Activated T-cell treated with anti-CD3 and anti-CD28 coated beads for 1 hour (primary cell): ENCODE results near the gene SLC39A13.

Experiments used
- DNase-seq: peaks from one replicate; pipeline ENCODE4 v3.0.0-alpha.2; 2020; ENCODE audit warnings: low read depth

The SLC39A13 gene

DNA sequence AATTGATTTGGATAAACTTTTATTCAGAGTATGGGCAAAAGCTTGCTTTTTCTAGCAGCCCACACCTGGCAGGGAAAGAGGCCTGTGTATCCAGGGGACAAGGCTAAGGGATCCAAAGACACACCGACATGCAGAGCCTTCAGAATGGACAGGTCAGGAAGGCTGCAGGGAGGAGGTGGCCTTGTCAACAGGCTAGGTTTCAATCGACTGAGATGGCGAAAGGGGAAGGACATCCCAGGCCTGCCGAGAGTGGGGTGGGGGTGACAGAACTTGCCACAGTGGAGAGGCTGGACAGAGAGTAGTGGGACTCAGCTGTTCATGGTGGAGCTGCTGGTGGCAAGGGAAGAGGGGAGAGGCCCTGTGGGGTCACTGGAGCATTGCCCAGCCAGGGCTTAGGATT, 5.3 kb upstream of the SLC39A13 start:
- no peak for DNase-seq

DNA sequence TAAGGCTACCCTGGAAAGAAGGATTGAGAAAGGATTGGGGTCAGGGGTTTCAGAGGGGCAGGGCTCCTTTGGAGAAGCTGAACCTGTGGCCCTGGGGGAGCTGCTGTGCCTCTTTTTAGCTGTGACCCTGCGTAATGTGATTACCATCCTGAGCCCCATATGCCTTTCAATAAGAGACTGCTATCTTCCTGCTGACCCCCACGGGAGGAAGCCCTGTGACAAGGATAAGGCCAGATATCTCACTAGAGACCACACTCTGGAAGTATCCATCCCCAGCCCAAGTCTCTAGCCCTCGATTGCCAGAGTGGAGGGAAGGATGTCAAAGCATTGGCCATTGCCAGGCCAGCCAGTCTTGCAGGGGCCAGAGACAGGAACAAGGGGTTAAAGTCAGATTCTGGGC, 4.8 kb upstream of the SLC39A13 start:
- no peak for DNase-seq

DNA sequence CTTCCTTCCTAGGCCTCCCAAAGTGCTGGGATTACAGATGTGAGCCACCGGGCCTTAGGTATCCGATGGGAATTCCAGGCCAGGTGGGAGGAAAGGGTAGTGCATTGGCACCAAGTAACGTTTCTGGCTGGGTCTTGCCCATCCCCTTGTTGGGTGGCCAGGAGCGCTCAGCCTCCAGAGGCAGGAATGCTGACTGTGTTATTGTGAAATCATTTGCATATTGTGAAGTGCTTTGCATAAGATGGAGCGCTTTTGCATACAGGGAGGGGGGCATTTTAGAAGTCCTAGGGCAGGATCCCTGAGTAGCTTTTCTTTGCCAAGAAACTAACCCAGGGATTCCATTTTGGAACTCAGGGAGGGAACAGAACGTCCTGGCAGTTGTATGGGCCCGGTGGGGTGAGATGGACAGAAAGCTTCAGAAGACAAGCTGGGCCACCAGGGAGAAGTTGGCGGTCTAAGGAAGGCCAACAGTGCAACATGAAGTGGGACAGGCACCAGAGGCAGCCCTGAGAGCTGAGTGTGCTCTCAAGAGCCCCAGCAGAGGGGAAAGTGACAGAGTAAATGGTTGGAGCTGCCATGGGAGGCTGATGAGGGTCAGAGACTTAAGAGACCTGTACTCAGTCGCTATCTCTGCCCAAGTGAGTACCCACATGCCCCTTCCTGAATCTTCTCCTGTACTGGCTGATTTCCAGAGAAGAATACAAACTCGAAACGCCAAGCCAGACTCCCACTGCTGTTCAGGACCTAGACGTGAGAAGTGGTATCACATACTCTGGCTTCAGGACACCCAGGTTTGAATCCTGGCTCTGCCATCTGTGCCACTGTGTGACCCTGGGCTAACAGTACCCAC, 1.3 kb upstream of the SLC39A13 start:
- DNase-seq: no peak

DNA sequence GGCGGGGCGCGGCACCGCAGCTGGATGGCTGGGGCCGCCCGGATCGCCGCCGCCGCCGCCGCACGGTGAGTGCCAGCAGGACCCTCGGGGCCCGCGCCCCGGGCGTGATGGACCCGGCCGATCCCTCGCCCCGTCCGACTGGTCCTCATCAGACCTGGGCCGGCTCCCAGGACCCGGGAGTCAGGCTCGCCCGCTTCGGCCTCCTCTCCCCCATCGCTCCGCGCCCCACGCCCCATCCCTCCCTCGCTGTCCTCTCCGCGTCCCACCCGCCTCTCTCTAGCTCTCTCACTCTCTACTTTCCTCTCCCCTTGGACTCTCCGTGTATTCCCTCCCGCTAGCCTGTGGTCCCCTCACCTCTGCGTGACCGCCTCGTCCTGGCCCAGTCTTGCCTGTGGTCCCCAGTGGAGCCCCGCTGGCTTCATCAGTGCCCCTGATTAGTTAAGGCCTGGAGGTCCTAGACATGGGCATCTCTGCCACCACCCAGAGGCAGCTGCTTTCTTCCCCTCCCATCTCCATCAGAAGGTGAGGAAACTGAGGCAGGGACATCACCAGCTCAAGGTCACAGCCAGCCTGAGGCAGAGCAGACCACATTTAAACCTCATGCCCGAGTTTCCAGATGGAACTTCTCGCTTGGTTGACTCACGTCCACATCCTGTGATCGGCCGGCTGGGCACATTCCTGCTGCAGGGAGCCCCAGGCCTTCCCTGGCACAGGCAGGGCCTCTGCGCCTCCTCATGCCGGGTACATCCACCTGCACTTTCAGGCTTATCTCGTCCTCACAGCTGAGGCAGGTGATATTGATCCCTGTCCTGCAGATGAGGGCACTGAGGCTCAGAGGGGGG, 429 bp downstream of the SLC39A13 start:
- DNase-seq: no peak

DNA sequence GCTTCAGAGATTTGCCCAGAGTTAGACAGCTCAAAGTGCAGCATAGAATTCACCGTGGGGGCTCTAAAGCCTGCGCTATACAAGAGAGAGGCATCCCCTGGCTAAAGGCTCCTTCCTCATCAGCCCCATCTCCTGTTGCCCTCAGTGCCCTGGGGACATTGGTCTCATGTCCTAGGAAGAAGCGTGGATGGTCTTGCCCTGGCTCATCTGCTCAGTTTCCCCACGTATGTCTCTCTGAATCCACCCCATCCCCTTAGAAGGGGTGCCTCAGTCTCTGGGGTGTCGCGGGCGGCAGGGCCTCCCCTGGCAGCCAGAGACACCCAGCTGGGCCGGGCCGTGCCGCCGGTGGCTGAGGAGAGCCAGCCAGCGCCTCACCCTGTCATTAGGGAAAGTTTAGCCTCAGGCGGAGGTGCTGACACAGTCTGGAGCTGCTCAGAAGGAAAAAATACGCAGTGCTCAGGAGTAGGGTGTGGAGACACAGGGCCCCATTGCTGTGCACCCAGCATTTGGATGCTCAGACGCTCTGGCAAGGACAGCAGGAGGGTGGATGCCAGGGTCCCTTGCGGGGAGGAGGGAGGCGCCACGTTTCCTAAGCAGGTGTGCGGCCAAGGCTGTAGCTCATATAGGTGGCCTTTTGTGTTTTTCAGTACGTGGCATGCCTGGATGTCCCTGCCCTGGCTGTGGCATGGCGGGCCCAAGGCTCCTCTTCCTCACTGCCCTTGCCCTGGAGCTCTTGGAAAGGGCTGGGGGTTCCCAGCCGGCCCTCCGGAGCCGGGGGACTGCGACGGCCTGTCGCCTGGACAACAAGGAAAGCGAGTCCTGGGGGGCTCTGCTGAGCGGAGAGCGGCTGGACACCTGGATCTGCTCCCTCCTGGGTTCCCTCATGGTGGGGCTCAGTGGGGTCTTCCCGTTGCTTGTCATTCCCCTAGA, 1.3 kb downstream of the SLC39A13 start:
- no peak for DNase-seq

DNA sequence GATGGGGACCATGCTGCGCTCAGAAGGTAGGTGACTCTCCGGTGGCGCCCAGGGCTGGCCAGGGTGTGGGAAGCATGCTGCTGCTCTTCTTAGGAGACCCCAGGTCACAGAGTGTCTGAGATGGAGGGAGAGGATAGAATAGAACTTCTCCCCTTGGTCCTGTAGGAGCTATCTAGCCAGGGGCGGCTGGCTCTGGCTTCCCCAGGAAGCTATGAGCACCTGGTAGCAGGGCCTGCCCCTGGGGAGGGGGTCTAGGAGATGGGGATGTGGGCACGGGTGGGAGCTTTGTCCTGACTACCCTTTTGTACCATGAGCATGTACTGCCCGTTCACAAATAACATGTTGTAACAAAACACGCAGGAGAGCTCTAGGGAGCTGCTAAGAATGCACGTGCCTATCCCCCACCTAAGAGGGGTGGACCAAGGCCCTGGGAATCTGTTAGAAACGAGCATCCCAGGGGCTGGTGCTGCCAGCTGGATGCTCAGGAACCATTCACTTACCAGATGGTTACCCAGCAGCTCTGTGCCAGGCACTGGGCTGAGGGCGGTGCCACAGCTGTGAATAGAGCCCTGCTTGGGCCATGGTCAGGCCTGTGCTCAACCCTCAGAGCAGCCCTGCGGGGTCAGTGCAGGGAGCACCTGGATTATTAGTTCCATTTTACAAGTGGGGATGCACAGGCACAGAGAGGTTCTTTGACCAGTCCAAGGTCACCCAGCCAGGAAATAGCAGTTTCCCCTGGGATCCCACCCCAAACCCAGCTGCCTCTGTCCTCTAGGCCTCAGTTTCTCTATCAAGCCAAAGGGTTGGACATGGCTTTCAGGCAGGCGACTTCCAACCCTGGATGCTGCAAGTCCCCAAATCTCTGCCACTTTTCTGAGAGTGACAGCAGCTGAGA, 2.2 kb downstream of the SLC39A13 start:
- DNase-seq: no peak

DNA sequence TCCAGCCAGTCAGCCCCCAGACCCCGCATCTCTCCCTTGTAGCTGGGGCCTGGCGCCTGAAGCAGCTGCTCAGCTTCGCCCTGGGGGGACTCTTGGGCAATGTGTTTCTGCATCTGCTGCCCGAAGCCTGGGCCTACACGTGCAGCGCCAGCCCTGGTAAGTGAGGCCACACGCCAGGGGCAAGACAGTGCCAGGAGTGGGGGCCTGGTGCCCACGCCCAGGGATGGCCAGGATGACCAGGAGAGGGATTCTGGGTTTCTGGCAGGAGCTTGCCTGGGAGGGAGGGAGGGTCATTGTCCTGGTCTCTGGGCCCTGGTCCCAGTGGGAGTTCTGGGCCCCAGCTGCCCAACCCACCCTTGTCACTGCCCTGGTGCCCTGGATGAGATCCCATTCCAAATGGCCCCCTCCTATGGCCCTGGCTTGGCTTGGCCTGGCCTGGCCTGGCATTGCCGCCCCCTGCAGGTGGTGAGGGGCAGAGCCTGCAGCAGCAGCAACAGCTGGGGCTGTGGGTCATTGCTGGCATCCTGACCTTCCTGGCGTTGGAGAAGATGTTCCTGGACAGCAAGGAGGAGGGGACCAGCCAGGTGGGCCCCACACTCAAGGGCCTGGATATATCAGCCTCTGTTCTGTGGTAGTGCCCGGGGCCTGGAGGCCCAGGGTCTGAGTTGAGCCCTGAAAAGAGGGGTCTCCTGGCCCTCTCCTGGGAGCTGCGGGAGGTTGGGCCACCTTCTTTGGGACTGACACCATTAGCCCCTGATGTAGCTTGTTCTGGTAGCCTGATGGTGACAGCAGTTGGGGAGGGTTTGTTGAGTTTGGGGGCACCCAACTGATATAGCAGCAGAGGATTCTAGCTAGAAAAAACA, 3.7 kb downstream of the SLC39A13 start:
- peak; percentile 51 for DNase-seq

DNA sequence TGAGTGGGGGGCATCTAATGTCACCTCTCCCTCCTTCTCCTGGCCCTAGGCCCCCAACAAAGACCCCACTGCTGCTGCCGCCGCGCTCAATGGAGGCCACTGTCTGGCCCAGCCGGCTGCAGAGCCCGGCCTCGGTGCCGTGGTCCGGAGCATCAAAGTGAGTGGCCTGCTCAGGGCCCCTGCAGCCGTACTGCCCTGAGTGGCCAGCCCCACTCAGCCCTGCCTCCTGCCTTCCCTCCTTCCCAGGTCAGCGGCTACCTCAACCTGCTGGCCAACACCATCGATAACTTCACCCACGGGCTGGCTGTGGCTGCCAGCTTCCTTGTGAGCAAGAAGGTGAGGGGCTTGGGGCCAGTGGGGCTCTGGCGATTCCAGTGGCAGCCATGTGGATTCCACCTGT, 5.0 kb downstream of the SLC39A13 start:
- DNase-seq: no peak

DNA sequence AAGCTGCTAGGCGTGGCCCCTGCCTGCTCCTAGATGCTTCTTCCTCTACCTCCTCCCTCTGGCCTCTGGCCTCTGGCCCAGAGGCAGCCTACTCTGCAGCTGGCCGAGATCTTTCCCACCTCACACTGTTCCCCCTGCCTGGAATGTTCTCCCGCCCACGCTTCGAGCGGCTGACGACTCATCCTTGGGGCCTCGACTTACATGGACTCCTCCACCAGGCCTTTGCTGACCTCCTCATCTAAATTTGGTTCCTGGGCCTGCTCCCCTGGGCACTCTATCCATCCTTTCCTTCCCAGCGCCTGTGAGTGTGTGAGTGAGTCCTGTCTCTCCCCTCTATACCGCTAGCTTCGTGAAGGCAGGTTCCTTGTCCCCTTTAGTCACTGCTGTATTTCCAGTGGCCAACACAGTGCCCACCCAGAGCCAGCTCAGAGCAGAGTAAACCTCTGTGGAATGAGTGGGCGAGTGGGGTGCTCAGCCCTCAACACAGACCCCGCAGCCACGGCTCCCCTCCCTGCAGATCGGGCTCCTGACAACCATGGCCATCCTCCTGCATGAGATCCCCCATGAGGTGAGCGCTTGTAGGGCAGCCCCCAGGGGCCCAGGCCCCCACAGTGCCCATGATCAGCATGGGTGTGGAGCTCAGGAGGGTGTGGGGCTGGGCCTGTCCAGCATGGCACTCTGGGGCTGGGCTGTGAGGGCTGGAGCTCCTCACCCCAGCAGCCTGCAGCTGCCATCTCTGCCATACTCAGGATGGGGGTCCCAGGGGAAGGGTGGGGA, 5.7 kb downstream of the SLC39A13 start:
- no peak for DNase-seq

DNA sequence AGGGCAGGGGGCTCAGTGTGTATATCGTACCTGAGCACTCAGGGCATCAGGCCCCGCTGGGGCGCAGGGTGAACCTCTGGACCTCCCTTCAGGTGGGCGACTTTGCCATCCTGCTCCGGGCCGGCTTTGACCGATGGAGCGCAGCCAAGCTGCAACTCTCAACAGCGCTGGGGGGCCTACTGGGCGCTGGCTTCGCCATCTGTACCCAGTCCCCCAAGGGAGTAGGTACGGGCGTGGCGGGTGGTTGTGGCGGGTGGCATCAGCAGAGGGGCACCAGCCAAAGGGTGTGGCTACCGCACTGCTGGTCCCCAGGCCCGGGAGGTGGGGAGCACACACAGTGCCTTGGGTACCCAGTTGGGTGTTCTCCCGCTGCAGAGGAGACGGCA, 6.3 kb downstream of the SLC39A13 start:
- no peak for DNase-seq

DNA sequence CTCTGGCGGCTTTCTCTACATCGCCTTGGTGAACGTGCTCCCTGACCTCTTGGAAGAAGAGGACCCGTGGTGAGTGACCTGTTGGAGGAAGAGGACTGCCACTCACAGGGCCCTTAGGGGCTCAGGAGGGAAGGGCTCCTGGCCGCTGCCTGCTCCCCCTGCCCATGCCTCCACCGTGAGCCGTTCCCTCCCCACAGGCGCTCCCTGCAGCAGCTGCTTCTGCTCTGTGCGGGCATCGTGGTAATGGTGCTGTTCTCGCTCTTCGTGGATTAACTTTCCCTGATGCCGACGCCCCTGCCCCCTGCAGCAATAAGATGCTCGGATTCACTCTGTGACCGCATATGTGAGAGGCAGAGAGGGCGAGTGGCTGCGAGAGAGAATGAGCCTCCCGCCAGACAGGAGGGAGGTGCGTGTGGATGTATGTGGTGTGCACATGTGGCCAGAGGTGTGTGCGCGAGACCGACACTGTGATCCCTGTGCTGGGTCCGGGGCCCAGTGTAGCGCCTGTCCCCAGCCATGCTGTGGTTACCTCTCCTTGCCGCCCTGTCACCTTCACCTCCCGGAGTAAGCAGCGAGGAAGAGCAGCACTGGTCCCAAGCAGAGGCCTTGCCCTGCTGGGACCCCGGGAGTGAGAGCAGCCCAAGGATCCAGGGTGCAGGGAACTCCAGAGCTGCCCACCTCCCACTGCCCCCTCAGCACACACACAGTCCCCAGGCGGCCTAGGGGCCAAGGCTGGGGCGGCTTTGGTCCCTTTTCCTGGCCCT, 6.9 kb downstream of the SLC39A13 start:
- DNase-seq: no peak

DNA sequence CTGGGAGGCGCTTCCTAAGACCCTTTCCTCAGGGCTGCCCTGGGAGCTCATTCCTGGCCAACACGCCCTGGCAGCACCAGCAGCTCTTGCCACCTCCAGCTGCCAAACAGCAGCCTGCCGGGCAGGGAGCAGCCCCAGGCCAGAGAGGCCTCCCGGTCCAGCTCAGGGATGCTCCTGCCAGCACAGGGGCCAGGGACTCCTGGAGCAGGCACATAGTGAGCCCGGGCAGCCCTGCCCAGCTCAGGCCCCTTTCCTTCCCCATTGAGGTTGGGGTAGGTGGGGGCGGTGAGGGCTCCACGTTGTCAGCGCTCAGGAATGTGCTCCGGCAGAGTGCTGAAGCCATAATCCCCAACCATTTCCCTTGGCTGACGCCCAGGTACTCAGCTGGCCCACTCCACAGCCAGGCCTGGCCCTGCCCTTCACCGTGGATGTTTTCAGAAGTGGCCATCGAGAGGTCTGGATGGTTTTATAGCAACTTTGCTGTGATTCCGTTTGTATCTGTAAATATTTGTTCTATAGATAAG, 7.6 kb downstream of the SLC39A13 start:
- DNase-seq: no peak

DNA sequence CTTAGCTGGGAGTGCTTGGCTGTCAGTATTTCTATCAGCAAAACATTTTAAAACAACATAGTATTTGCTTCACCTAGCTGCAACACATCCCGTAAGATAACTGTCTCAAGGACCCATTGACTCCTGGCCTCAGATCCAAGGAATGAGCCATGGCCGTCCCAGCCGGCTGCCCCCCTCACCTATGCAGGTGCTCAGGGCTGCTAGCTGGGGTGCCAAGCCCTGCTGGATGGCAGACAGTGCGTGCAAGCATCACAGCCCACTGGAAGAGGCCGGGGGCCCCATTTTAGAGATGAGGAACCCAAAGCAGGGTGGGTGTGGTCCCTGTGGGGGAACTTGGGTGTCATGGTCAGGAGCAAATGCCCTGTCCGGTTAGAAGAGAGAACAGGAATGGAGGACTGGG, 9.3 kb downstream of the SLC39A13 start:
- no peak for DNase-seq

DNA sequence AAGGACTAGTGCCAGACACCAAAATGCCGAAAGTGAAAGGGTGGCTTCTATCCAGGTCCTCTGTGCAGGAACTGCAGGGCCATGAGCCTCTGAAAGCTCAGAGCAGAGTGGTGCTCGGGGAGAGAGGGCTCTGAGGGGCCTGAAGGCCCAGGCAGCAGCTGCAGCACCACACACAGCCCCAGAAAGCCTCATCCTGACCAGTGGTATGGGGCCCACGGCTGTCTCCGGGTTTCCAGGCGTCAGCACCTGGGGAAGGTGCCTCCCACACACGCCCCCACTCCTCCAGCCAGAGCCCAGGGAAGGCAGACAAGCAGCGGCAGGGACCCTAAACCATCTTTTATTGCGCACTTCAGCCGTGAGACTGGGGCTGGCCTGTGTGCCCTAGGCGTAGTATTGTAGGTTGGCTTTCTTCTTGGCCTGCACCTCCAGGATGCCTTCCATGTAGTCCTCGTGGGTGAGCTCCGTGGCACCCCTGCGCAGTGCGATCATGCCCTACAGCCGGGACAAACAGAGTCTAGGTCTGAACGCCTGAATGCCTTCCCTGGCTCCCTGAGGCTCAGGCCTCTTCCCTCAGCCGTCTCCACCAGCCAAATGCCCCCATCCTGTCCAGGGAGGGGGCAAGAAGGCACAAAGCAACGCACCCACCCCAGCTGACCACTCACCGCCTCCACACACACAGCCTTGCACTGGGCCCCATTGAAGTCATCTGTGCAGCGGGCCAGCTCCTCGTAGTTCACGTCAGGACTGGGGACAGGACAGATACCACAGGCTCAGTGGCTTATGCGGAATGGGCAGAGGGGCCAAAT, 10.3 kb downstream of the SLC39A13 start:
- no peak for DNase-seq

DNA sequence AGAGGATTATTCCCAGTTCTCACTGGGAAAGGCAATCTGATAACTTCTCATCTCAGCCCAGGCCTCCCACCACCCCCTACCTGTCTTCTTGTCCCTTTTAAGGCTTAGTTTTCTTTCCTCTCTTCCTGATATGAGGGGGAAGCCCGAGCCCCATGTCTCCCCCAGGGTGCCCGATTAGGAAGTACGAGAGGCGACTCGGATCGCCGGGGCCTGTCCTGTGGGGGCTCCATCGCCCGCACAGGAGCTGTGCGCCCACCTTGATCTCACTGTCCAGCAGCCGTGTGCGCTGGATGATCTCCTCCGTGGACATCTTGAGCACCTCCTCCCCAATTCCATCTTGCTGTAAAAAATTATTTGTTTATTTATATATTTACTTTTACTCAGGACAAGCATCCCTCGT, 17.2 kb downstream of the SLC39A13 start:
- DNase-seq: no peak

DNA sequence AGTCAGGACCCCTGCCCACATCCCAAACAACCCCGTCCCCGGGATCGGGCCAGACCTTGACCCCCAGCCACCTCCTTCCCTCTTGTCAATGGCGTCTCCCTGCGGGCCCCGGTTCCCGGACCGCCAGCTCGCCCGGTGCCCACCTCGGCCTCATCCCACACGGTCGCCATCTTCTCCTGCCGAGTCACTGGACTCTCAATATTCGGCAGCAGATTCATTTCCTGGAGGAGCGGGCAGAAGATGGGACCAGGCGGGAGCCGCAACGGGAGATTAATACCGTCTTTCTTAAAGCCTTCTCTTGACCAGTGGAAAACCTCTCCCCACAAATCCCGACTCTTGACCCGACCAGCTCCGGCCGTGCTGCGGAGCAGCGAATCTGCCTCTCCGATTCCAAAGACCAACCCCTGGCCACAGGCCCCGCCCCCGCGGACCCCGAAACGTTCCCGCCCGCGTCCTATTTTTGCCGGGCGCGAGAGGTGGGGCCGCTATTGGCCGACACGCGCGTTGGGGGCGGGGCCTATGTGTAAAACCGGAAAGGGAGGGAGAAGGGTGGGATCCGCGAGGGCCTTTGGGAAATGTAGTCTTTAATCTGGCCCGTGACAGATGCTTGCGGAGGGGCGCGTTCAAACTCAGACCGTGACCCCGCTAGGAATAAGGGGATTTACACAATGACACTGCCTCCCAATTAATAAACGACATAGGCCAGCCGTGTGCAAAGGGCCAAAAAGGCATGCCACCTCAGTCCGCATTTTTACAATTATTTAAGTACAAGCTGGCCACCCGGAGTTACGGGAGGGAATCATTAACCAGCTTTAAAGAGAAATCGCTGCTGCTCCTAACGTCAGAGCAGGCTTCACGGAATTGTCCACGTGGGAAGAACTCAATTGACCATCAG, 17.9 kb downstream of the SLC39A13 start, which contains the start of gene PSMC3:
TSS of gene PSMC3 (minus strand) at position 378 of the 895 bp plus-strand sequence. CDS start at position 218, 160 bp downstream.
- DNase-seq: peak; percentile 99
